K562 (cell line): ENCODE results near the gene RGMB. TPM values are rescaled to one million over a fixed set of nuclear protein-coding genes. Genes with fewer than 3 reads are reported as not detected.

Source experiments
- ATAC-seq: fragments of 200-7000 bp; cut with Tn5 transposase; 3 replicates; pipeline ENCODE4 v1.9.1; 2020; ENCODE audit warnings: moderate library complexity
- BruUV-seq: library from RNA; stranded (reverse); fragments of 400-500 nt; replicated peaks from 2 replicates; lab custom pipeline; 2021; lab: Mats Ljungman, UMichigan
- CTCF ChIA-PET: fragments of 300-600 bp; formaldehyde crosslinking; extraction: SDS; loops from one replicate; lab custom pipeline; 2021; ENCODE audit warnings: low intra/inter-chr PET ratio; lab: Yijun Ruan, JAX
- POLR2A ChIA-PET: fragments of 300-600, 350-650 bp; sonication (Branson Sonifier 250); formaldehyde crosslinking; extraction: SDS; loops from one replicate; lab custom pipeline; 2021; ENCODE audit warnings: antibody characterized with exemption, inconsistent platforms; lab: Yijun Ruan, JAX
- DNase-seq, 4 experiments: peaks; one replicate each; pipeline versions ENCODE4 v3.0.0 to v3.0.0-alpha.2; 2011 to 2018; ENCODE audit warnings: low spot score in 3 of 4, mixed read lengths in 3 of 4; ENCODE audit errors: extremely low read depth in 1 of 4
- FAIRE-seq: peaks from 2 replicates; lab custom pipeline; 2011; peaks lifted over from hg19 to GRCh38; lab: Jason Lieb, UNC
- H2AFZ ChIP-seq: 2 replicates; pipeline ENCODE4 v1.6.0; 2011; ENCODE audit warnings: low read depth, low read length, control low read depth, inconsistent platforms
- H3K27ac ChIP-seq: fragments of 200-600 bp; 3 replicates; pipeline ENCODE4 v1.8.0; 2011; ENCODE audit warnings: low read depth, mild to moderate bottlenecking, control low read depth, inconsistent platforms, low read length, moderate library complexity, mixed read lengths; ENCODE audit errors: extremely low read depth
- H3K27me3 ChIP-seq, 2 experiments: fragments of 300-600 bp in 1 of 2; 2 replicates in 1 of 2; 3 replicates in 1 of 2; pipeline versions ENCODE4 v1.6.0 to v1.8.0; 2011; ENCODE audit warnings: inconsistent platforms in 2 of 2, low read length in 2 of 2, mild to moderate bottlenecking in 1 of 2, mixed read lengths in 1 of 2, moderate library complexity in 1 of 2; ENCODE audit not compliant: control insufficient read depth in 2 of 2, insufficient read depth in 2 of 2
- H3K36me3 ChIP-seq: fragments of 300-600 bp; 3 replicates; pipeline ENCODE4 v1.8.0; 2011; ENCODE audit warnings: mild to moderate bottlenecking, low read length, inconsistent platforms; ENCODE audit not compliant: control insufficient read depth, insufficient read depth
- H3K4me1 ChIP-seq, 2 experiments: fragments of 200-600 bp in 1 of 2; replicated peaks in 1 of 2; 2 replicates in 1 of 2; 3 replicates in 1 of 2; pipeline versions ENCODE4 v1.5.1 to v1.8.0; 2011; ENCODE audit warnings: inconsistent platforms in 2 of 2, low read length in 2 of 2, mild to moderate bottlenecking in 1 of 2, mixed read lengths in 1 of 2, moderate library complexity in 1 of 2; ENCODE audit not compliant: control insufficient read depth in 2 of 2, insufficient read depth in 2 of 2
- H3K4me2 ChIP-seq: 2 replicates; pipeline ENCODE4 v1.6.1; 2011; ENCODE audit warnings: low read length, control low read depth, inconsistent platforms, mixed read lengths; ENCODE audit not compliant: insufficient read depth
- H3K4me3 ChIP-seq: fragments of 200-600 bp; sonication (generic), shearing (Covaris generic); 2 replicates; pipeline ENCODE4 v1.5.1; 2016; ENCODE audit warnings: control low read depth, inconsistent platforms
- H3K79me2 ChIP-seq: fragments of 200-600 bp; 3 replicates; pipeline ENCODE4 v1.8.0; 2011; ENCODE audit warnings: low read length, inconsistent platforms; ENCODE audit not compliant: control insufficient read depth, insufficient read depth
- H3K9ac ChIP-seq, 2 experiments: 2 replicates each; pipeline versions ENCODE4 v1.6.0 to v1.6.1; 2011; ENCODE audit warnings: low read depth in 2 of 2, low read length in 2 of 2, control low read depth in 1 of 2, inconsistent platforms in 1 of 2, mild to moderate bottlenecking in 1 of 2, mixed read lengths in 1 of 2; ENCODE audit not compliant: insufficient read depth in 1 of 2
- H3K9me1 ChIP-seq: one replicate; pipeline ENCODE4 v1.6.0; 2011; ENCODE audit warnings: inconsistent platforms, mild to moderate bottlenecking, low read length, moderate library complexity; ENCODE audit not compliant: control insufficient read depth, insufficient read depth
- H3K9me3 ChIP-seq: replicated peaks from 2 replicates; pipeline ENCODE4 v1.5.1; 2011; ENCODE audit warnings: low read depth, low read length, inconsistent platforms; ENCODE audit not compliant: control insufficient read depth, insufficient read depth
- H4K20me1 ChIP-seq: replicated peaks from 2 replicates; pipeline ENCODE4 v1.6.1; 2011; ENCODE audit warnings: low read length, inconsistent platforms, mixed read lengths; ENCODE audit not compliant: control insufficient read depth, insufficient read depth
- BRD4 ChIP-seq: fragments of 200-600 bp; sonication (generic); IDR thresholded peaks from 2 replicates; pipeline ENCODE4 v1.6.1; 2017; ENCODE audit warnings: inconsistent platforms
- DPF2 ChIP-seq: fragments of 450-650 bp; IDR thresholded peaks from 2 replicates; pipeline ENCODE4 v1.6.1; 2016
- ELK3 ChIP-seq: fragments of 450-650 bp; formaldehyde crosslinking; IDR thresholded peaks from 2 replicates; pipeline ENCODE4 v1.4.0; 2020; ENCODE audit warnings: mild to moderate bottlenecking
- FOS ChIP-seq: IDR thresholded peaks from 3 replicates; pipeline ENCODE4 v1.6.1; 2011; ENCODE audit not compliant: insufficient read length; ENCODE audit errors: extremely low read depth
- FUS ChIP-seq: fragments of 200-400 bp; formaldehyde crosslinking; optimal IDR thresholded peaks from 2 replicates; pipeline ENCODE3; 2017; ENCODE audit warnings: low read depth, low read length
- MAFG ChIP-seq: fragments of 450-650 bp; conservative IDR thresholded peaks from 2 replicates; pipeline ENCODE4 v1.6.1; 2016; ENCODE audit warnings: missing genetic modification characterization, missing compliant biosample characterization
- MCM7 ChIP-seq, 2 experiments: fragments of 450-650 bp; IDR thresholded peaks; 2 replicates each; pipeline ENCODE4 v1.6.1; 2016 to 2018
- MEIS2 ChIP-seq: fragments of 450-650 bp; IDR thresholded peaks from 2 replicates; pipeline ENCODE4 v1.6.1; 2014; ENCODE audit warnings: mild to moderate bottlenecking; ENCODE audit not compliant: partially characterized antibody
- MYC ChIP-seq, 2 experiments: fragments of 250-450 bp in 1 of 2; sonication (Bioruptor Pico) in 1 of 2; IDR thresholded peaks; 2 replicates each; pipeline versions ENCODE4 v1.5.1 to v1.6.1; 2012 to 2021; ENCODE audit warnings: low read depth in 2 of 2, borderline replicate concordance in 1 of 2, improper control_type of control experiment in 1 of 2, low read length in 1 of 2, mild to moderate bottlenecking in 1 of 2, moderate library complexity in 1 of 2
- PHB ChIP-seq: fragments of 250-450 bp; sonication (Bioruptor Pico); IDR thresholded peaks from 2 replicates; pipeline ENCODE4 v1.5.0; 2021
- RFX1 ChIP-seq: fragments of 450-650 bp; IDR thresholded peaks from 2 replicates; pipeline ENCODE4 v1.6.1; 2016; ENCODE audit warnings: mild to moderate bottlenecking, moderate library complexity
- ZBTB26 ChIP-seq: fragments of 450-650 bp; formaldehyde crosslinking; IDR thresholded peaks from 2 replicates; pipeline ENCODE4 v1.4.0; 2022; ENCODE audit warnings: missing genetic modification characterization
- ZSCAN32 ChIP-seq: fragments of 450-650 bp; formaldehyde crosslinking; IDR thresholded peaks from 2 replicates; pipeline ENCODE4 v1.4.0; 2020; ENCODE audit warnings: mild to moderate bottlenecking, moderate library complexity
- WGBS: fragments of 100-300 bp; shearing (Covaris generic); methylation state at CpG from one replicate; pipeline ENCODE4 v1.1.6; 2016; ENCODE audit warnings: low coverage, mixed read lengths; ENCODE audit not compliant: insufficient coverage; ENCODE audit errors: missing lambda C conversion rate; 5-methylcytosine and 5-hydroxymethylcytosine counted together
- in situ Hi-C: fragments of 300-500 bp; cut with MboI; formaldehyde crosslinking; loops from 4 replicates; pipeline ENCODE4 v1.15.0; 2018; ENCODE audit warnings: inconsistent platforms, mixed read lengths
- intact Hi-C: fragments of 100-400 bp; cut with micrococcal nuclease; formaldehyde crosslinking; loops from 2 replicates; pipeline ENCODE4 v1.14.2; 2022
- polyA plus RNA-seq, 8 experiments: library from polyadenylated mRNA; depleted of rRNA in 4 of 8; stranded (reverse) in 5 of 8; unstranded in 3 of 8; fragments of >200 nt; fragmentation: Nextera tagmentation in 2 of 8; fragmentation: Illumina TruSeq in 1 of 8; extraction: Ambion mirVana in 2 of 8; extraction: Trizol in 1 of 8; gene quantifications; 2 replicates each; pipeline versions ENCODE4 v1.2.1 to v1.2.3, GENCODE V29; 2011 to 2014; ENCODE audit warnings: inconsistent platforms in 1 of 8, missing spikeins in 1 of 8
- total RNA-seq, 7 experiments: library from RNA; depleted of rRNA in 6 of 7; stranded (reverse); fragments of >200 nt in 6 of 7; fragmentation: Illumina TruSeq in 2 of 7; extraction: Trizol in 2 of 7; gene quantifications; 2 replicates each; pipeline versions ENCODE4 v1.2.1 to v1.2.3, GENCODE V29; 2011 to 2021; ENCODE audit warnings: low replicate concordance in 1 of 7

Gene RGMB
- total and polyA plus RNA-seq, 9 of the 15 experiments (the other 6 are each of a cell fraction or from before 2014, with no cell fraction given), result 0.03 to 0.38 TPM; not detected in 7

GRCh38 chr5:98781520-98781919 lies 8.1 kb downstream of the RGMB start:
- H3K27ac ChIP-seq, result no peak overlapping the region
- H3K9me3 ChIP-seq, result no peaks in the 10 kb centered on the region
- H3K36me3 ChIP-seq, result no peaks in the 10 kb centered on the region
- no peaks in the 10 kb centered on the region; a peak in 2 of 5 replicates for H3K27me3 ChIP-seq
- no peaks in the 10 kb centered on the region for H4K20me1 ChIP-seq
- no peaks in the 10 kb centered on the region for H3K9me1 ChIP-seq
- DNase-seq (no peak), ATAC-seq (no peak), FAIRE-seq (no peak)
- H3K79me2 ChIP-seq, result no peaks in the 10 kb centered on the region
- no peak overlapping the region for H3K4me3 ChIP-seq
- no peak overlapping the region for H2AFZ ChIP-seq
- POLR2A ChIA-PET, result interaction anchor here (0.6 kb wide), 1 partner anchor 211 kb away, joined by 3 read pairs; no protein-coding TSS in a partner anchor
- BruUV-seq, result no TSS peak
- TF ChIP-seq DPF2 (no peak), BRD4 (no peak), ELK3 (CRISPR knock-in tag) (no peak), ZBTB26 (CRISPR knock-in tag) (no peak), FOS (no peak), RFX1 (no peak), MCM7 (IDR thresholded peaks at IDR 0.05) (no peak), MAFG (tag) (no peak), MYC (IDR thresholded peaks at IDR 0.05; ENCODE audit: low read depth, low read length) (no peak), MYC (CRISPR knock-in tag; IDR thresholded peaks at IDR 0.05; ENCODE audit: borderline replicate concordance, low read depth) (no peak), MEIS2 (no peak), FUS (no peak), PHB (CRISPR knock-in tag) (no peak), ZSCAN32 (CRISPR knock-in tag) (no peak)
- WGBS, result 0% methylated on average over 2 of the region's 2 CpGs
- intact Hi-C loops, result no loop called here
- H3K9ac ChIP-seq, result no peak overlapping the region
- no peaks in the 10 kb centered on the region for H3K4me1 ChIP-seq
- in situ Hi-C loops, result no loop called here
- H3K4me2 ChIP-seq, result no peak overlapping the region
- CTCF ChIA-PET, result interaction anchor here (0.9 kb wide), 1 partner anchor 10 kb away, joined by 3 read pairs; no protein-coding TSS in a partner anchor
